PFSK-1 (cell line): ENCODE results near the gene TAS2R10. TPM values are rescaled to one million over a fixed set of nuclear protein-coding genes. Genes with fewer than 3 reads are reported as not detected.

Experiments
- FOXP2 ChIP-seq: optimal IDR thresholded peaks from 2 replicates; pipeline ENCODE3; 2011; ENCODE audit warnings: borderline replicate concordance, control low read depth, inconsistent platforms; ENCODE audit not compliant: insufficient read depth; ENCODE audit errors: extremely low read length, extremely low read depth
- POLR2AphosphoS5 ChIP-seq: IDR thresholded peaks from 2 replicates; pipeline ENCODE4 v1.6.1; 2012; ENCODE audit warnings: low read depth, mild to moderate bottlenecking, control low read depth, low read length, moderate library complexity
- REST ChIP-seq, 2 experiments: IDR thresholded peaks; 2 replicates each; pipeline versions ENCODE4 v1.6.1 to v1.8.0; 2011 to 2012; ENCODE audit warnings: low read depth in 2 of 2, low read length in 2 of 2, control low read depth in 1 of 2, inconsistent platforms in 1 of 2, mild to moderate bottlenecking in 1 of 2, moderate library complexity in 1 of 2; ENCODE audit not compliant: insufficient read depth in 1 of 2
- SIN3A ChIP-seq: IDR thresholded peaks from 2 replicates; pipeline ENCODE4 v1.6.1; 2012; ENCODE audit warnings: mild to moderate bottlenecking, low read length, moderate library complexity, borderline replicate concordance; ENCODE audit not compliant: insufficient read depth
- TAF1 ChIP-seq: IDR thresholded peaks from 2 replicates; pipeline ENCODE4 v1.6.1; 2012; ENCODE audit warnings: low read length, control low read depth, borderline replicate concordance; ENCODE audit not compliant: insufficient read depth
- polyA plus RNA-seq: library from polyadenylated mRNA; unstranded; fragments of >200 nt; gene quantifications from one replicate; pipeline ENCODE4 v1.2.1, GENCODE V29; 2012; ENCODE audit warnings: low read depth, missing spikeins; ENCODE audit not compliant: insufficient read length

The TAS2R10 gene, protein sequence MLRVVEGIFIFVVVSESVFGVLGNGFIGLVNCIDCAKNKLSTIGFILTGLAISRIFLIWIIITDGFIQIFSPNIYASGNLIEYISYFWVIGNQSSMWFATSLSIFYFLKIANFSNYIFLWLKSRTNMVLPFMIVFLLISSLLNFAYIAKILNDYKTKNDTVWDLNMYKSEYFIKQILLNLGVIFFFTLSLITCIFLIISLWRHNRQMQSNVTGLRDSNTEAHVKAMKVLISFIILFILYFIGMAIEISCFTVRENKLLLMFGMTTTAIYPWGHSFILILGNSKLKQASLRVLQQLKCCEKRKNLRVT
- polyA plus RNA-seq = not detected

DNA sequence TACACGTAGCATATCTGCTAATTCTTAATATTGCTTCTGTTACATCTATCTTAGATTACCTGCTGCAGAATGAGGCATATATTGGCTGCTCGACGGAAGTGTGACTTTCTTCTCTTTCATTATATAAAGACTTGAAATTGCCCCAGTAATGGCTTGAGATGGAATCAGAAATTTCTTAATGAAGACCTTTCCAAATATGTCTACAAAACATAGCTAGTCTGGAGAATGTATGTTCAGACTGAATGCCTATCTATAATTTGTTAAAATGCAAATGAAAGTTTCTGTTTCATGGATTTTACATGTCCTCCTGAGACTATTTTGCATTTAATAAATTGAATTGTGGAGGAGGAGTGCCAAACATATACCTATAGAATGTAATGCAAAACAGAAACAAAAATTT lies at the start of gene TAS2R10:
TSS of gene TAS2R10 (minus strand) at position 101 of the 400 bp plus-strand sequence. CDS start at position 12, 89 bp downstream.
- TF ChIP-seq FOXP2 (no peak), SIN3A (no peak), POLR2AphosphoS5 (no peak), REST (IDR thresholded peaks at IDR 0.05; ENCODE audit: insufficient read depth in 1 of 2, low read depth in 2 of 2, low read length in 2 of 2) (no peak), TAF1 (no peak)

- TF ChIP-seq POLR2AphosphoS5 (no peak), TAF1 (no peak), SIN3A (no peak), FOXP2 (no peak)
Observed at GRCh38 chr12:10873378-10873777, 47.2 kb upstream of the TAS2R10 start.

DNA sequence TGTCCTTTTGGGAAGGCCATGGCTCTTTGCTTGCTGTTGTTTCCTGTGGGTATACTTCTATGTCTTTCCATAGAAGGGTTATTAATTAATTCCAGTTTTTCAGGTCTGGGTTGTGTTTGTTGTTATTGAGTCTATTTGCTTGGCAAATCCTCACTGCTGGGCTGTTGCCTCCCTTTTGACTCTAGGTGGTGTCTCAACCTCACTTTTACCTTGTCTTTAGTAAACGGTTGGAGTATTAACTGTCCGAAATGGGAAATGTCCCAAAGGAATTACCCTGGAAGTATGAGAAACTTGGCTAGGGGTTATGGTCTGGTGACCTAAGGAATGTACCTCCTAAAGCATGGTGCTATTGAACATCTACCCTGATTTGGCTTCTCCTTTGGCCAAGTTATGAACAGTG lies 41.2 kb upstream of the TAS2R10 start:
- TF ChIP-seq REST (IDR thresholded peaks at IDR 0.05; ENCODE audit: insufficient read depth in 1 of 2, low read depth in 2 of 2, low read length in 2 of 2) (no peak), FOXP2 (no peak), SIN3A (no peak), POLR2AphosphoS5 (no peak), TAF1 (no peak)

- TF ChIP-seq FOXP2 (no peak), TAF1 (no peak), POLR2AphosphoS5 (no peak), REST (IDR thresholded peaks at IDR 0.05; ENCODE audit: insufficient read depth in 1 of 2, low read depth in 2 of 2, low read length in 2 of 2) (no peak), SIN3A (no peak)
Observed at GRCh38 chr12:10863512-10864218, 37.5 kb upstream of the TAS2R10 start.

GRCh38 chr12:10861366-10861765 lies 35.2 kb upstream of the TAS2R10 start:
- TF ChIP-seq POLR2AphosphoS5 = no peak
- no peak for TF ChIP-seq REST (IDR thresholded peaks at IDR 0.05; ENCODE audit: insufficient read depth in 1 of 2, low read depth in 2 of 2, low read length in 2 of 2)
- TF ChIP-seq FOXP2 = no peak
- TF ChIP-seq SIN3A = no peak
- no peak for TF ChIP-seq TAF1
